ENCODE results near the gene DBN1.
"Not testable (repeated sequence)": the region's sequence is repeated elsewhere in the genome, so short reads cannot be mapped to it uniquely, and the experiment has no call there.

Gene DBN1

GRCh38 chr5:177490992-177491391 lies 17.6 kb upstream of the DBN1 start:
- DNase-seq (ENCODE audit: low read depth, low spot score) = no peak

- DNase-seq (ENCODE audit: low read depth, low spot score) = no peak
These were observed 17.0 kb upstream of the DBN1 start for GRCh38 chr5:177490311-177490991.

GRCh38 chr5:177489119-177489716 lies 15.8 kb upstream of the DBN1 start:
- DNase-seq (ENCODE audit: low read depth, low spot score) = no peak

GRCh38 chr5:177487975-177488374 lies 14.5 kb upstream of the DBN1 start:
- no peak for DNase-seq (ENCODE audit: low read depth, low spot score)

- no peak for DNase-seq (ENCODE audit: low read depth, low spot score)
These were observed 13.7 kb upstream of the DBN1 start for GRCh38 chr5:177487144-177487543.

- DNase-seq (ENCODE audit: low read depth, low spot score) = no peak
These were observed 12.8 kb upstream of the DBN1 start for GRCh38 chr5:177486256-177486655.

GRCh38 chr5:177485753-177486152 lies 12.3 kb upstream of the DBN1 start:
- not testable (repeated sequence) for DNase-seq (ENCODE audit: low read depth, low spot score)

GRCh38 chr5:177484902-177485549 lies 11.6 kb upstream of the DBN1 start:
- no peak for DNase-seq (ENCODE audit: low read depth, low spot score)

GRCh38 chr5:177483994-177484901 lies 10.8 kb upstream of the DBN1 start:
- no peak for DNase-seq (ENCODE audit: low read depth, low spot score)

- no peak for DNase-seq (ENCODE audit: low read depth, low spot score)
These were observed 9.6 kb upstream of the DBN1 start for GRCh38 chr5:177483042-177483441.

- no peak for DNase-seq (ENCODE audit: low read depth, low spot score)
These were observed 8.9 kb upstream of the DBN1 start for GRCh38 chr5:177482359-177482795.

GRCh38 chr5:177479774-177480173 lies 6.3 kb upstream of the DBN1 start:
- no peak for DNase-seq (ENCODE audit: low read depth, low spot score)

- no peak for DNase-seq (ENCODE audit: low read depth, low spot score)
These were observed 5.5 kb upstream of the DBN1 start for GRCh38 chr5:177478711-177479646.

GRCh38 chr5:177477701-177478477 lies 4.5 kb upstream of the DBN1 start:
- DNase-seq (ENCODE audit: low read depth, low spot score) = no peak

GRCh38 chr5:177476531-177477233 lies 3.2 kb upstream of the DBN1 start:
- DNase-seq (ENCODE audit: low read depth, low spot score) = no peak

GRCh38 chr5:177475563-177476427 lies 2.4 kb upstream of the DBN1 start:
- DNase-seq (ENCODE audit: low read depth, low spot score) = no peak

GRCh38 chr5:177474846-177475562 lies 1.6 kb upstream of the DBN1 start:
- no peak for DNase-seq (ENCODE audit: low read depth, low spot score)

GRCh38 chr5:177474002-177474476 lies 605 bp upstream of the DBN1 start:
- DNase-seq (ENCODE audit: low read depth, low spot score) = no peak

Measured in activated CD4-positive, CD25-positive, alpha-beta regulatory T cell treated with anti-CD3 and anti-CD28 coated beads, Interleukin-2, amount 50 U/mL, for 16 hours (primary cell).